CD14-positive monocyte (primary cell): Measurements from ENCODE around the gene PRIMPOL. TPM values are rescaled to one million over a fixed set of nuclear protein-coding genes. Genes with fewer than 3 reads are reported as not detected.

Experiments used
- DNase-seq, 3 donors: peaks; one replicate each; pipeline ENCODE4 v3.0.0-alpha.2; 2011 to 2022
- H2AFZ ChIP-seq: 2 replicates; pipeline ENCODE4 v1.6.0; 2012; ENCODE audit warnings: mild to moderate bottlenecking, low read depth, low read length, inconsistent platforms; ENCODE audit not compliant: insufficient read depth, poor library complexity, severe bottlenecking
- H3K27ac ChIP-seq, 2 donors: 1 replicate in 1 of 2; 2 replicates in 1 of 2; pipeline ENCODE4 v1.5.1; 2012 to 2013; ENCODE audit warnings: low read length in 2 of 2, control low read depth in 1 of 2, inconsistent platforms in 1 of 2, low read depth in 1 of 2, mild to moderate bottlenecking in 1 of 2
- H3K27me3 ChIP-seq, 2 donors: one replicate each; pipeline versions ENCODE4 v1.6.0 to v1.6.1; 2011 to 2013; ENCODE audit warnings: low read length in 2 of 2; ENCODE audit not compliant: control insufficient read depth in 2 of 2, insufficient read depth in 2 of 2
- H3K36me3 ChIP-seq, 2 donors: replicated peaks in 1 of 2; 1 replicate in 1 of 2; 2 replicates in 1 of 2; pipeline versions ENCODE4 v1.5.1 to v1.6.1; 2012 to 2013; ENCODE audit warnings: low read length in 2 of 2, control low read depth in 1 of 2, inconsistent platforms in 1 of 2, mild to moderate bottlenecking in 1 of 2; ENCODE audit not compliant: insufficient read depth in 2 of 2, control insufficient read depth in 1 of 2
- H3K4me1 ChIP-seq, 2 donors: 1 replicate in 1 of 2; 2 replicates in 1 of 2; pipeline versions ENCODE4 v1.5.1 to v1.6.1; 2012 to 2013; ENCODE audit warnings: low read length in 2 of 2, control low read depth in 1 of 2, inconsistent platforms in 1 of 2, mild to moderate bottlenecking in 1 of 2, moderate library complexity in 1 of 2; ENCODE audit not compliant: insufficient read depth in 2 of 2, control insufficient read depth in 1 of 2
- H3K4me2 ChIP-seq: replicated peaks from 2 replicates; pipeline ENCODE3; 2012; ENCODE audit warnings: low read length, moderate library complexity, mild to moderate bottlenecking; ENCODE audit not compliant: poor library complexity, severe bottlenecking; ENCODE audit errors: extremely low read depth
- H3K4me3 ChIP-seq, 3 experiments: fragments of 200-600 bp in 1 of 3; sonication (generic) in 1 of 3; replicated peaks in 1 of 3; 1 replicate in 2 of 3; 2 replicates in 1 of 3; pipeline ENCODE4 v1.5.1; 2011 to 2013; ENCODE audit warnings: low read length in 3 of 3, mild to moderate bottlenecking in 3 of 3, control low read depth in 2 of 3, low read depth in 2 of 3, inconsistent platforms in 1 of 3, moderate library complexity in 1 of 3
- H3K79me2 ChIP-seq: 2 replicates; pipeline ENCODE4 v1.6.0; 2012; ENCODE audit warnings: mild to moderate bottlenecking, control low read depth, inconsistent platforms, low read length, moderate library complexity; ENCODE audit not compliant: insufficient read depth
- H3K9ac ChIP-seq: 2 replicates; pipeline ENCODE4 v1.6.0; 2017; ENCODE audit warnings: low read length, mild to moderate bottlenecking; ENCODE audit not compliant: insufficient read depth, poor library complexity, severe bottlenecking
- H3K9me3 ChIP-seq, 2 donors: replicated peaks in 1 of 2; 1 replicate in 1 of 2; 2 replicates in 1 of 2; pipeline versions ENCODE4 v1.5.1 to v1.6.1; 2012 to 2013; ENCODE audit warnings: low read length in 2 of 2, control low read depth in 1 of 2; ENCODE audit not compliant: control insufficient read depth in 1 of 2, insufficient read depth in 1 of 2
- H4K20me1 ChIP-seq: 2 replicates; pipeline ENCODE4 v1.6.0; 2012; ENCODE audit warnings: mild to moderate bottlenecking, low read length, control low read depth, moderate library complexity; ENCODE audit not compliant: insufficient read depth
- H3K27ac Mint-ChIP-seq, 7 donors: one replicate each; pipeline ENCODE4 v1.8.0; 2020; ENCODE audit warnings: mild to moderate bottlenecking in 7 of 7, mixed read lengths in 7 of 7, moderate library complexity in 6 of 7, inconsistent platforms in 2 of 7
- H3K27me3 Mint-ChIP-seq, 3 donors: one replicate each; pipeline ENCODE4 v1.8.0; 2021 to 2022; ENCODE audit warnings: low read depth in 3 of 3, mild to moderate bottlenecking in 3 of 3, mixed read lengths in 3 of 3, moderate library complexity in 3 of 3, inconsistent platforms in 1 of 3
- H3K36me3 Mint-ChIP-seq, 2 donors: one replicate each; pipeline ENCODE4 v1.8.0; 2020; ENCODE audit warnings: mixed read lengths in 2 of 2, inconsistent platforms in 1 of 2, mild to moderate bottlenecking in 1 of 2
- H3K4me1 Mint-ChIP-seq: one replicate; pipeline ENCODE4 v1.8.0; 2020; ENCODE audit warnings: mild to moderate bottlenecking, mixed read lengths
- H3K4me3 Mint-ChIP-seq, 2 donors: one replicate each; pipeline ENCODE4 v1.8.0; 2020; ENCODE audit warnings: mild to moderate bottlenecking in 2 of 2, mixed read lengths in 2 of 2, moderate library complexity in 1 of 2
- H3K9me3 Mint-ChIP-seq, 7 donors: one replicate each; pipeline ENCODE4 v1.8.0; 2020 to 2022; ENCODE audit warnings: mixed read lengths in 7 of 7, mild to moderate bottlenecking in 6 of 7, moderate library complexity in 6 of 7, inconsistent platforms in 2 of 7
- WGBS: methylation state at CpG from one replicate; pipeline ENCODE4 v1.1.5; 2013; ENCODE audit warnings: missing lambda C conversion rate; ENCODE audit not compliant: insufficient coverage; 5-methylcytosine and 5-hydroxymethylcytosine counted together
- intact Hi-C, 2 donors: fragments of 100-400 bp; cut with micrococcal nuclease; formaldehyde crosslinking; loops; one replicate each; pipeline versions ENCODE4 v1.15.0 to v1.15.1; 2023
- polyA plus RNA-seq, 3 donors: library from polyadenylated mRNA; depleted of rRNA in 1 of 3; unstranded in 2 of 3; stranded (reverse) in 1 of 3; fragments of 300-500 nt in 2 of 3; fragments of >200 nt in 1 of 3; fragmentation: Illumina TruSeq in 2 of 3; gene quantifications; 1 replicate in 2 of 3; 2 replicates in 1 of 3; pipeline ENCODE4 v1.2.3, GENCODE V29; 2012 to 2021
- TF ChIP-seq, protein P1 (sequence below): fragments of 200-600 bp; IDR thresholded peaks from one replicate; pipeline ENCODE4 v1.8.0; 2022; ENCODE audit warnings: antibody characterized with exemption, mild to moderate bottlenecking

The PRIMPOL gene
- polyA plus RNA-seq, 3 donors = 7.0 to 10.5 (median 10.0) TPM

DNA sequence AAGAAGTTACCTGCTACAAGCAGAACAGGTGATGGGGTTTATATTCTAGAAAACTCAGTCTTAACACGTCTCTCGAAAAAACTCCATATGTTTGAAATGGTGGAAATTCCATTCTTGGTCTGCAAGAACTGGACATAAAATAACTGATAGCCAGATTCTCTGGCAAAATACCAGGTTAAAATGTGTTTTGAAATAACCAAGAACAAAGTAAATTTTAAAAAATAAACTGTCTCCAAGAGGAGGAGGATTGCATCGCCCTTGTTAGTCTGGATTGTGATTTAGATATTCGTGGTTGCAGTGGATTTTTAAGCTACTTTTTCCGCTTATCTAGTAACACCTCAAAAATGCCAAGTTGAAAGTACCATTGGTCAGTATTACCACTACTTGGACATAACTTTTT lies 43.5 kb downstream of the PRIMPOL start:
- intact Hi-C loops = no loop called here
- H3K27ac Mint-ChIP-seq = peak overlapping the region in 1 of 7 donors; percentile 21

DNA sequence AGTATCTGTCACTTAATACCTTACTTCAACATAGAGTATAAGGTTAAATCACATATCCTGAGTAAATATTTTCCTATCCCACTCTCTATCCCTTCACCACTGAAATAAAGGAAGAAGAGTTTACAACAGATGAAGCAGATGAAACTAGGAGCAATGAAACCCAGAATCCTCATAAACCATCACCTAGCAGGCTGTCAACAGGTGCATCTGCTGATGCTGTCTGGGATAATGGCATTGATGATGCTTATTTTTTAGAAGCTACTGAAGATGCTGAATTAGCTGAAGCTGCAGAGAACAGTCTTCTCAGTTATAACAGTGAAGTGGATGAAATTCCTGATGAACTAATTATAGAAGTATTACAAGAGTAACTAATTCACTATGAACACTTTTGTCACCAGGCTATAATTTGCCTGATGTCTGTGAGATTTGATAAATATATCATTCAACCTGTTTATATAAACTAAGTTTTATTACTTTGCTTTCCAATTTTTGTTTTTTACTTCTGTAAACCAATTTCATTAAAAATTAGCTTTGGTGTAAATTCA lies 44.9 kb downstream of the PRIMPOL start:
- H3K9ac ChIP-seq = no peak overlapping the region
- no peaks in the 10 kb centered on the region for H3K27me3 ChIP-seq
- H4K20me1 ChIP-seq = no peaks in the 10 kb centered on the region
- H3K4me2 ChIP-seq = no peak overlapping the region
- no peaks in the 10 kb centered on the region for H3K4me1 ChIP-seq
- no peak overlapping the region for H3K4me3 ChIP-seq
- H3K36me3 ChIP-seq = peaks cover 21 to 59% of the 10 kb centered on the region in 2 donors
- no peak for DNase-seq
- H3K27ac ChIP-seq = no peak overlapping the region
- no peaks in the 10 kb centered on the region for H3K27me3 Mint-ChIP-seq
- TF ChIP-seq, protein P1, sequence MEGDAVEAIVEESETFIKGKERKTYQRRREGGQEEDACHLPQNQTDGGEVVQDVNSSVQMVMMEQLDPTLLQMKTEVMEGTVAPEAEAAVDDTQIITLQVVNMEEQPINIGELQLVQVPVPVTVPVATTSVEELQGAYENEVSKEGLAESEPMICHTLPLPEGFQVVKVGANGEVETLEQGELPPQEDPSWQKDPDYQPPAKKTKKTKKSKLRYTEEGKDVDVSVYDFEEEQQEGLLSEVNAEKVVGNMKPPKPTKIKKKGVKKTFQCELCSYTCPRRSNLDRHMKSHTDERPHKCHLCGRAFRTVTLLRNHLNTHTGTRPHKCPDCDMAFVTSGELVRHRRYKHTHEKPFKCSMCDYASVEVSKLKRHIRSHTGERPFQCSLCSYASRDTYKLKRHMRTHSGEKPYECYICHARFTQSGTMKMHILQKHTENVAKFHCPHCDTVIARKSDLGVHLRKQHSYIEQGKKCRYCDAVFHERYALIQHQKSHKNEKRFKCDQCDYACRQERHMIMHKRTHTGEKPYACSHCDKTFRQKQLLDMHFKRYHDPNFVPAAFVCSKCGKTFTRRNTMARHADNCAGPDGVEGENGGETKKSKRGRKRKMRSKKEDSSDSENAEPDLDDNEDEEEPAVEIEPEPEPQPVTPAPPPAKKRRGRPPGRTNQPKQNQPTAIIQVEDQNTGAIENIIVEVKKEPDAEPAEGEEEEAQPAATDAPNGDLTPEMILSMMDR = no peak
- H3K27ac Mint-ChIP-seq = no peak overlapping the region
- H2AFZ ChIP-seq = no peak overlapping the region
- H3K9me3 Mint-ChIP-seq = no peaks in the 10 kb centered on the region
- no peaks in the 10 kb centered on the region for H3K4me1 Mint-ChIP-seq
- H3K9me3 ChIP-seq = no peaks in the 10 kb centered on the region
- intact Hi-C loops = no loop called here
- H3K36me3 Mint-ChIP-seq = peaks cover 53 to 58% of the 10 kb centered on the region in 2 donors
- H3K4me3 Mint-ChIP-seq = no peak overlapping the region
- no peaks in the 10 kb centered on the region for H3K79me2 ChIP-seq

More for the DNA sequence above, 43.5 kb downstream of the PRIMPOL start:
- Mint-ChIP-seq H3K9me3 (no peaks in the 10 kb centered on the region), H3K27me3 (no peaks in the 10 kb centered on the region), H3K4me1 (peaks cover 5% of the 10 kb centered on the region), H3K36me3 (peaks cover 56 to 61% of the 10 kb centered on the region in 2 donors), H3K4me3 (no peak overlapping the region)
- H3K9me3 ChIP-seq = no peaks in the 10 kb centered on the region
- H3K4me3 ChIP-seq = no peak overlapping the region
- TF ChIP-seq, protein P1 = no peak
- no peaks in the 10 kb centered on the region for H4K20me1 ChIP-seq
- no peak overlapping the region for H3K4me2 ChIP-seq
- no peak overlapping the region for H2AFZ ChIP-seq
- no peak for DNase-seq
- peaks cover 21 to 58% of the 10 kb centered on the region in 2 donors for H3K36me3 ChIP-seq
- WGBS = no CpG with 5 or more reads among the region's 5 CpGs
- H3K9ac ChIP-seq = no peak overlapping the region
- no peaks in the 10 kb centered on the region for H3K4me1 ChIP-seq
- no peak overlapping the region for H3K27ac ChIP-seq
- H3K27me3 ChIP-seq = no peaks in the 10 kb centered on the region
- no peaks in the 10 kb centered on the region for H3K79me2 ChIP-seq
